Upper lobe of left lung (tissue), 6 donors: Measurements from ENCODE around the gene CENPM. TPM values are rescaled to one million over a fixed set of nuclear protein-coding genes. Genes with fewer than 3 reads are reported as not detected.

Experiments
- ATAC-seq, 2 donors: fragments of 200-7000 bp; cut with Tn5 transposase; one replicate each; pipeline ENCODE4 v1.9.1; 2022; ENCODE audit warnings: mild to moderate bottlenecking in 2 of 2, moderate library complexity in 2 of 2; ENCODE audit not compliant: low FRiP score in 2 of 2
- DNase-seq, 2 donors: peaks; one replicate each; pipeline ENCODE4 v3.0.0-alpha.2; 2019 to 2020
- H3K27ac ChIP-seq, 4 donors: fragments of 200-600 bp; sonication (generic); one replicate each; pipeline ENCODE4 v1.5.1; 2016 to 2019
- H3K27me3 ChIP-seq, 4 donors: fragments of 200-600 bp; sonication (generic); one replicate each; pipeline ENCODE4 v1.5.1; 2017 to 2019
- H3K36me3 ChIP-seq, 4 donors: fragments of 200-600 bp; sonication (generic); one replicate each; pipeline ENCODE4 v1.5.1; 2016 to 2019
- H3K4me1 ChIP-seq, 4 donors: fragments of 200-600 bp; sonication (generic); one replicate each; pipeline ENCODE4 v1.5.1; 2018 to 2019
- H3K4me3 ChIP-seq, 4 donors: fragments of 200-600 bp; sonication (generic); one replicate each; pipeline ENCODE4 v1.5.1; 2017 to 2019; ENCODE audit warnings: mild to moderate bottlenecking in 2 of 4, moderate library complexity in 1 of 4
- H3K9me3 ChIP-seq, 4 donors: fragments of 200-600 bp; sonication (generic); one replicate each; pipeline ENCODE4 v1.5.1; 2018 to 2019
- EP300 ChIP-seq, 4 donors: sonication (generic); formaldehyde crosslinking; IDR thresholded peaks; one replicate each; pipeline ENCODE4 v1.5.1; 2017; ENCODE audit warnings: antibody characterized with exemption in 4 of 4, control low read depth in 2 of 4
- POLR2A ChIP-seq, 4 donors: fragments of 450-650 bp; IDR thresholded peaks; one replicate each; pipeline ENCODE4 v1.5.1; 2016 to 2017; ENCODE audit warnings: antibody characterized with exemption in 4 of 4, mild to moderate bottlenecking in 2 of 4
- POLR2AphosphoS5 ChIP-seq, 2 donors: sonication (generic); formaldehyde crosslinking; IDR thresholded peaks; one replicate each; pipeline ENCODE4 v1.5.1; 2017; ENCODE audit warnings: antibody characterized with exemption in 2 of 2
- whole genome bisulfite sequencing, 2 donors: methylation state at CpG; one replicate each; pipeline ENCODE4 v1.1.5; 2017 to 2018; 5-methylcytosine and 5-hydroxymethylcytosine counted together
- total RNA-seq, 6 donors: library from RNA; depleted of rRNA in 4 of 6; stranded (reverse); fragments of >200 nt in 4 of 6; gene quantifications; one replicate each; pipeline versions ENCODE4 v1.1.0 to v1.2.1, GENCODE V29; 2016 to 2021
- TF ChIP-seq, protein P1 (sequence below), 6 experiments: fragments of 450-650 bp in 4 of 6; fragments of 200-600 bp in 2 of 6; sonication (generic) in 2 of 6; IDR thresholded peaks; one replicate each; pipeline ENCODE4 v1.5.1; 2016 to 2019; ENCODE audit warnings: antibody characterized with exemption in 6 of 6
- donor health status: DM: no; HTN: no; CAD: no; lungs with moderate emphysema.
- donor health status: DM: no; HTN: yes; CAD: no; lungs with severe emphysema.

The CENPM gene
- total RNA-seq, 6 donors from 2014 or later, result 1.9 to 9.9 (median 7.3) TPM; not detected in 1

DNA sequence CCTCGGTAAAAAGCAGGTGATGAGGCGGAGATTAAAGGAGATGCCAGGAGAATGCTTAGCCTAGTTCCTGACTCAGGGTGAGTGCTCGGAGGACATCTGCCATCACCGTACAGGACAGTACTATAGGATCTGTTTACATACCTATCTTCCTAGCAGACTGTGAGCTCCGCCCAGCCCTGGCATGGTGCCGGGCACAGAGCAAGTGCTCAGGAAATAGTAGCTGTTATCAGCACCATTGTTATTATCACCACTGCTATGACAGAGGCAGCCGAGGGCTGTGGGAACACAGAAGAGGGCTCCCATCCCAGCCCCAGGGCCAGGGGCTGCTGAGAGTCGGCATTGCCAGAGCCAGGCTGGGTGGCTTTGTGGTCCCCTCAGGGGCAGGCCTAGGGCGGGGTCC is 21.6 kb upstream of the CENPM start:
- Histone ChIP-seq H3K27me3 (no peaks in the 10 kb centered on the region), H3K27ac (no peak overlapping the region), H3K4me1 (peaks cover 0 to 13% (median 4%) of the 10 kb centered on the region in 4 donors), H3K36me3 (no peaks in the 10 kb centered on the region), H3K9me3 (no peaks in the 10 kb centered on the region), H3K4me3 (no peak overlapping the region)
- TF ChIP-seq POLR2A (IDR thresholded peaks at IDR 0.05), result no peak
- no peak for TF ChIP-seq POLR2AphosphoS5 (IDR thresholded peaks at IDR 0.05)
- TF ChIP-seq, protein P1, sequence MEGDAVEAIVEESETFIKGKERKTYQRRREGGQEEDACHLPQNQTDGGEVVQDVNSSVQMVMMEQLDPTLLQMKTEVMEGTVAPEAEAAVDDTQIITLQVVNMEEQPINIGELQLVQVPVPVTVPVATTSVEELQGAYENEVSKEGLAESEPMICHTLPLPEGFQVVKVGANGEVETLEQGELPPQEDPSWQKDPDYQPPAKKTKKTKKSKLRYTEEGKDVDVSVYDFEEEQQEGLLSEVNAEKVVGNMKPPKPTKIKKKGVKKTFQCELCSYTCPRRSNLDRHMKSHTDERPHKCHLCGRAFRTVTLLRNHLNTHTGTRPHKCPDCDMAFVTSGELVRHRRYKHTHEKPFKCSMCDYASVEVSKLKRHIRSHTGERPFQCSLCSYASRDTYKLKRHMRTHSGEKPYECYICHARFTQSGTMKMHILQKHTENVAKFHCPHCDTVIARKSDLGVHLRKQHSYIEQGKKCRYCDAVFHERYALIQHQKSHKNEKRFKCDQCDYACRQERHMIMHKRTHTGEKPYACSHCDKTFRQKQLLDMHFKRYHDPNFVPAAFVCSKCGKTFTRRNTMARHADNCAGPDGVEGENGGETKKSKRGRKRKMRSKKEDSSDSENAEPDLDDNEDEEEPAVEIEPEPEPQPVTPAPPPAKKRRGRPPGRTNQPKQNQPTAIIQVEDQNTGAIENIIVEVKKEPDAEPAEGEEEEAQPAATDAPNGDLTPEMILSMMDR (IDR thresholded peaks at IDR 0.05), result no peak
- TF ChIP-seq EP300 (IDR thresholded peaks at IDR 0.05), result no peak
- WGBS, 2 donors, result 39 to 49% methylated on average over 9 of the region's 9 CpGs
- DNase-seq, result no peak
- ATAC-seq, result no peak

DNA sequence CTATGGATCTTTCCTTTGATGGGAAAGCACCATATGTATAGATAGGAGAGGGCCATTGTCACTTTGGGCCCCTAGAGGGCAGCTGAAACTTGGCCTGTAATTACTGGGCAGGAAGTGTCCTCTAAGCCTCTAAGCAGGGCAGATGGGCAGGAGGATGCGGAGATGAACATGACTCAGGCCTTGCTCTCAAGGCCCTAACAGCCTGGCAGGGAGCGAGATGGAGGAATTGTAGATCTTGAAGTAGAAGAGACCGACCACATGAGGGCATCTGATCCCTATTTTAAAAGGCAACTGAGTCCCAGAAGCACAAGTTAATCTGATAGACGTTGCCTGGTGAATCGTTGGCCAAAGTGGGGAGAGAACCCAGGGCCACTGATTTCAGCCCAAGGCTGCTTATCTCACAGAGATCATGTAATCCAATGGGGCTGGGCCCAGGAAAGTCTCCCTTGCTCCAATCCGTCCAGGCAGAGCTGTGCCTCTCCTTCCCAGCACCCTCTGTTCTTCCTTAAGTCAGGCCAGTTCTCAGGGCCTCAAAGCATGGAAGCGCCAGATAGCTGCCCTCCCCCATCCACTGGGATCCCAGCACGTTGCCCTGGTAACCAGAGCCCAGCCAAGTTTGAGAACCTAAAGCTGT is 19.8 kb upstream of the CENPM start:
- H3K4me1 ChIP-seq, result peaks cover 0 to 17% (median 4%) of the 10 kb centered on the region in 4 donors
- no peaks in the 10 kb centered on the region for H3K27me3 ChIP-seq
- TF ChIP-seq POLR2A (IDR thresholded peaks at IDR 0.05) (no peak), POLR2AphosphoS5 (IDR thresholded peaks at IDR 0.05) (no peak)
- TF ChIP-seq, protein P1 (IDR thresholded peaks at IDR 0.05), result peak in 5 of 6 experiments; percentile 24 to 48 (median 29)
- no peak overlapping the region for H3K4me3 ChIP-seq
- no peaks in the 10 kb centered on the region for H3K9me3 ChIP-seq
- 45 to 48% methylated on average over 8 of the region's 8 CpGs for WGBS, 2 donors
- H3K36me3 ChIP-seq, result no peaks in the 10 kb centered on the region
- no peak overlapping the region for H3K27ac ChIP-seq
- peak in 1 of 2 donors; percentile 48 for DNase-seq
- ATAC-seq, result peak in 1 of 2 donors; percentile 34

DNA sequence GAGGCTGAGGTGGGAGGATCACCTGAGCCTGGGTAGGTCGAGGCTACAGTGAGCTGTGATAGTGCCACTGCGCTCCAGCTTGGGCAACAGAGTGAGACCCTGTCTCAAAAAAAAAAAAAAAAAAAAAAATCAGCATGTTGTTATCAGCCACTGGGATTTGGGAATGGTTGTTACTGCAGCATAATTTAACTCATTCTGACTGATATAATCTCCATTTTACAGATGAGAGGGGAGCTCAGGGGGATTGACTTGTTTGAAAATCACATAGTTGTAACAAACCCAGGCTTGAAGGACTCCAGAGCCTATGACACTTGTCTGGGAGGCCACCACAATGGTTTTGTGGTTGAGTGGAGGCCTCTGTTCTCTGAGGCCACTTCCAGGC is 19.3 kb upstream of the CENPM start:
- H3K4me1 ChIP-seq, result peaks cover 0 to 17% (median 4%) of the 10 kb centered on the region in 4 donors
- 92 to 100% methylated on average over 2 of the region's 2 CpGs for WGBS, 2 donors
- DNase-seq, result no peak
- H3K36me3 ChIP-seq, result no peaks in the 10 kb centered on the region
- no peak for ATAC-seq
- no peak for TF ChIP-seq POLR2A (IDR thresholded peaks at IDR 0.05)
- no peak for TF ChIP-seq POLR2AphosphoS5 (IDR thresholded peaks at IDR 0.05)
- TF ChIP-seq, protein P1 (IDR thresholded peaks at IDR 0.05), result no peak
- no peak for TF ChIP-seq EP300 (IDR thresholded peaks at IDR 0.05)
- H3K9me3 ChIP-seq, result no peaks in the 10 kb centered on the region
- no peaks in the 10 kb centered on the region for H3K27me3 ChIP-seq
- H3K4me3 ChIP-seq, result no peak overlapping the region
- H3K27ac ChIP-seq, result no peak overlapping the region

DNA sequence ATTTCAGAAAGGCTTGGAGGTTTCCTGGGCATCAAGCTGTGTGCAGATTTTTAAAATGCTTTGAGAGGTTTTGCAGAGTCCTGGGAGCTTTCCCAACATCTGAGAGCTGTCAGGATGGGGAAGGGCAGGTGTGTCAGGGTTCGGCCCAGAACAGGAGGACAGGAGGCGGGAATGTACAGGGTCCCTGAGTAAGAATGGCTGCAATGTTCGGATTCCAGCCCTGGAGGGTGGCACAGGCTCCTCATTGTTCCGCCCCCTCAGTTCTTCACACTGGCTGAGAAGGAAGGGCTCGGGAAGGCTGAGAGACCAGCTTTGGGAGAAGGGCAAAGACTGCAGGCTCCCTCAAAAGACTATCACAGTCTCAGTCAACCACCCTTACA is 17.1 kb upstream of the CENPM start:
- Histone ChIP-seq H3K4me3 (no peak overlapping the region), H3K27me3 (no peaks in the 10 kb centered on the region), H3K27ac (peak overlapping the region in 2 of 4 donors; percentile 21 to 50), H3K4me1 (peaks cover 0 to 24% (median 7%) of the 10 kb centered on the region in 4 donors), H3K9me3 (no peaks in the 10 kb centered on the region), H3K36me3 (no peaks in the 10 kb centered on the region)
- WGBS, 2 donors, result 45 to 59% methylated on average over 5 of the region's 5 CpGs
- TF ChIP-seq, protein P1 (IDR thresholded peaks at IDR 0.05), result no peak
- no peak for TF ChIP-seq POLR2AphosphoS5 (IDR thresholded peaks at IDR 0.05)
- no peak for TF ChIP-seq EP300 (IDR thresholded peaks at IDR 0.05)
- TF ChIP-seq POLR2A (IDR thresholded peaks at IDR 0.05), result no peak
- peak; percentile 37 to 60 for ATAC-seq
- no peak for DNase-seq
